Measurements from ENCODE around the gene PDE10A.

DNA sequence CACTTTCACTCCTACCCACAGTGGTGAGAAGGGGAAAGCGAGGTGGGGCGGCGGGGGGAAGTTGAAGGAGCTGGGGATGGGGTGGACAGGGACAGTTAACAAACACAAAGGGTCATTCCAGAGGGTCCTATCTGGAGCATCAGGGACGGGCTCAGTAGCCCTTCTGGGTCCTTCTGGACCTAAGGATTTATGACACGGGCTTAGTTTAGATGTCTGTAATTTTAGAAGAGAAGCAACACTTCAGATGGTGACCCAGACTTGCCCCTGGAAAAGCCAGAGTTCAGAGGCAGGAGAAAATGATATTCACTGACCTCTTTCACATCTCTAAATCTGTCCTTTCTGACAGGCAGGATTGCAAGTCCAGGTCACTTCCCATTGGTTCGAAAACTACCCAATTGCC is 36.3 kb downstream of the PDE10A start:
- TF ChIP-seq, protein P1, sequence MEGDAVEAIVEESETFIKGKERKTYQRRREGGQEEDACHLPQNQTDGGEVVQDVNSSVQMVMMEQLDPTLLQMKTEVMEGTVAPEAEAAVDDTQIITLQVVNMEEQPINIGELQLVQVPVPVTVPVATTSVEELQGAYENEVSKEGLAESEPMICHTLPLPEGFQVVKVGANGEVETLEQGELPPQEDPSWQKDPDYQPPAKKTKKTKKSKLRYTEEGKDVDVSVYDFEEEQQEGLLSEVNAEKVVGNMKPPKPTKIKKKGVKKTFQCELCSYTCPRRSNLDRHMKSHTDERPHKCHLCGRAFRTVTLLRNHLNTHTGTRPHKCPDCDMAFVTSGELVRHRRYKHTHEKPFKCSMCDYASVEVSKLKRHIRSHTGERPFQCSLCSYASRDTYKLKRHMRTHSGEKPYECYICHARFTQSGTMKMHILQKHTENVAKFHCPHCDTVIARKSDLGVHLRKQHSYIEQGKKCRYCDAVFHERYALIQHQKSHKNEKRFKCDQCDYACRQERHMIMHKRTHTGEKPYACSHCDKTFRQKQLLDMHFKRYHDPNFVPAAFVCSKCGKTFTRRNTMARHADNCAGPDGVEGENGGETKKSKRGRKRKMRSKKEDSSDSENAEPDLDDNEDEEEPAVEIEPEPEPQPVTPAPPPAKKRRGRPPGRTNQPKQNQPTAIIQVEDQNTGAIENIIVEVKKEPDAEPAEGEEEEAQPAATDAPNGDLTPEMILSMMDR (IDR thresholded peaks at IDR 0.05): no peak
- TF ChIP-seq POLR2A (IDR thresholded peaks at IDR 0.05) (no peak), EP300 (IDR thresholded peaks at IDR 0.05) (no peak)

All from ovary (tissue), 3 donors.